Measurements from ENCODE around the gene PCK1. TPM values are rescaled to one million over a fixed set of nuclear protein-coding genes. Genes with fewer than 3 reads are reported as not detected.

Gene PCK1
- total RNA-seq, 1 experiment from 2014 or later = not detected

DNA sequence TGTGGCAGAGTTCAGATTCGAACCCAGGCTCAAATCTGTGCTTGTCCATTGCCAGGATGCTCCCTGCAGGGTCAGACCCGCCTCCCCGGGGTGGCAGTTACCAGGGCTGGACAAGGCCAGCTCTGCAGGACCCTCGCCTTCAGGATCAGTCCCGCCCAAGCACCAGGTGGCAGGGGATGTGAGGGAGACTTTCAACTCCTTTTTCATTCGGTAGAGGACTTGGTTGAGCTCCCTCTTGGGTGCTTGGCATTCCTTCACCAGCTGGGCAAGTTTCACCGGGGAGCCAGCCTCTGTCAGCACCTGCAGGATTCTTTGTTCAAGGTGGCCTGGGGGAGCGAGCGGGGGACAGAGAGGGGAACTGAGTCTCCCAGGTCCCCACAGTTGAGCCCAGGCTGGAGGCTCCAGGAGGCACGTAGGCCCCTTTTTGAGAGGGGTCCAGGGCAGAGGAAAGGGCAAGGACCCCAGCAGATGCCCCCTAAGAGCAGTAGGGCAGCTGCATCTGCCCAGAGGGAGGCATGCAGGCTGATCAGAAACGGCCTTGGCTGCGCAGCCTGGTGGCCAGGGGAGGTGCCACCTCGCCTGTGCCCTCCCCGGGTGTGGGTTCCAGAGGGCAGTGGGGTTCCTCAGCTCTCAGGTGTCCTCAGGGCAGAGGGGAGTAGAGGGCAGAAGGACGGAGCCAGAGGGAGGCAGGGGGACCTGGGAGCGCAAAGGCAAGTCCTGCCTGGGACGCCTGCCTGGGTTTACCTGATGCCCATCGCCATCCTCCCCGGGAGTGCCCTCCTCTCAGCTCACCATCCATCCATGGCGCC lies 55.4 kb downstream of the PCK1 start:
- Histone ChIP-seq H2BK12ac (ENCODE audit: insufficient read length, low read depth, low read length) (no peak overlapping the region), H3K79me1 (ENCODE audit: insufficient read depth, low read depth, low read length, poor library complexity, severe bottlenecking) (no peaks in the 10 kb centered on the region), H3K4me2 (ENCODE audit: insufficient read depth, insufficient read length, low read length) (no peak overlapping the region), H3T11ph (ENCODE audit: low read length) (no peak overlapping the region), H3K23ac (ENCODE audit: insufficient read length, low read depth, low read length) (no peak overlapping the region), H3K4me1 (ENCODE audit: insufficient read depth, low read length) (no peaks in the 10 kb centered on the region), H2AFZ (ENCODE audit: low read length) (no peak overlapping the region), H3K14ac (ENCODE audit: insufficient read depth, low read length) (no peak overlapping the region), H2BK120ac (ENCODE audit: low read depth, low read length, poor library complexity, severe bottlenecking) (no peak overlapping the region), H3K56ac (ENCODE audit: insufficient read length, low read depth, low read length) (no peak overlapping the region), H4K91ac (ENCODE audit: insufficient read length, low read depth, low read length) (no peak overlapping the region), H3K9me3 (ENCODE audit: control insufficient read depth, low read depth, low read length) (no peaks in the 10 kb centered on the region), H2BK20ac (ENCODE audit: low read depth, low read length, poor library complexity, severe bottlenecking) (no peak overlapping the region), H2BK15ac (ENCODE audit: low read depth, low read length) (no peak overlapping the region; the same call in 1 of the 2 replicates), H3K4ac (ENCODE audit: low read depth, low read length) (no peak overlapping the region), H2AK5ac (ENCODE audit: insufficient read length, low read length) (no peak overlapping the region), H3K23me2 (ENCODE audit: insufficient read length, low read depth, low read length, poor library complexity, severe bottlenecking) (no peaks in the 10 kb centered on the region), H2BK5ac (ENCODE audit: insufficient read length, low read length) (no peak overlapping the region), H3K27me3 (ENCODE audit: insufficient read depth, low read length) (no peaks in the 10 kb centered on the region), H4K5ac (ENCODE audit: insufficient read length, low read depth, low read length) (no peak overlapping the region), H3K79me2 (ENCODE audit: insufficient read depth, low read length) (no peaks in the 10 kb centered on the region), H4K20me1 (ENCODE audit: control insufficient read depth, insufficient read depth, insufficient read length) (no peaks in the 10 kb centered on the region), H3K9ac (ENCODE audit: extremely low read depth, insufficient read length, low read length) (no peak overlapping the region), H3K27ac (ENCODE audit: insufficient read length, low read depth, low read length) (no peak overlapping the region), H3K18ac (ENCODE audit: insufficient read length, low read depth, low read length) (no peak overlapping the region), H4K8ac (replicated peaks; ENCODE audit: insufficient read length, low read depth, low read length) (no peak overlapping the region)
- Mint-ChIP-seq H3K27me3 (ENCODE audit: low read depth) (peaks cover 9% of the 10 kb centered on the region), H3K4me1 (no peaks in the 10 kb centered on the region), H3K36me3 (ENCODE audit: insufficient read depth in 1 of 3, low read depth in 3 of 3) (no peaks in the 10 kb centered on the region), H3K9me3 (no peaks in the 10 kb centered on the region), H3K27ac (no peak overlapping the region), H3K4me3 (no peak overlapping the region)
- TF ChIP-seq, protein P1, sequence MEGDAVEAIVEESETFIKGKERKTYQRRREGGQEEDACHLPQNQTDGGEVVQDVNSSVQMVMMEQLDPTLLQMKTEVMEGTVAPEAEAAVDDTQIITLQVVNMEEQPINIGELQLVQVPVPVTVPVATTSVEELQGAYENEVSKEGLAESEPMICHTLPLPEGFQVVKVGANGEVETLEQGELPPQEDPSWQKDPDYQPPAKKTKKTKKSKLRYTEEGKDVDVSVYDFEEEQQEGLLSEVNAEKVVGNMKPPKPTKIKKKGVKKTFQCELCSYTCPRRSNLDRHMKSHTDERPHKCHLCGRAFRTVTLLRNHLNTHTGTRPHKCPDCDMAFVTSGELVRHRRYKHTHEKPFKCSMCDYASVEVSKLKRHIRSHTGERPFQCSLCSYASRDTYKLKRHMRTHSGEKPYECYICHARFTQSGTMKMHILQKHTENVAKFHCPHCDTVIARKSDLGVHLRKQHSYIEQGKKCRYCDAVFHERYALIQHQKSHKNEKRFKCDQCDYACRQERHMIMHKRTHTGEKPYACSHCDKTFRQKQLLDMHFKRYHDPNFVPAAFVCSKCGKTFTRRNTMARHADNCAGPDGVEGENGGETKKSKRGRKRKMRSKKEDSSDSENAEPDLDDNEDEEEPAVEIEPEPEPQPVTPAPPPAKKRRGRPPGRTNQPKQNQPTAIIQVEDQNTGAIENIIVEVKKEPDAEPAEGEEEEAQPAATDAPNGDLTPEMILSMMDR (conservative IDR thresholded peaks at IDR 0.05) = no peak
- WGBS (ENCODE audit: extremely low coverage, insufficient read length, low lambda C conversion rate) = no CpG with 5 or more reads among the region's 20 CpGs
- no peak for DNase-seq

Data from H9 (cell line).